Keratinocyte (primary cell): Measurements from ENCODE around the gene DPY19L1. TPM values are rescaled to one million over a fixed set of nuclear protein-coding genes. Genes with fewer than 3 reads are reported as not detected.

Experiments used
- DNase-seq: peaks from one replicate; pipeline ENCODE4 v3.0.0-alpha.2; 2011; ENCODE audit warnings: low read depth, missing footprints, low spot score
- FAIRE-seq: peaks from 2 replicates; lab custom pipeline; 2011; peaks lifted over from hg19 to GRCh38; lab: Jason Lieb, UNC
- H2AFZ ChIP-seq: 2 replicates; pipeline ENCODE4 v1.6.0; 2012; ENCODE audit warnings: low read length, control low read depth, inconsistent platforms; ENCODE audit not compliant: control insufficient read depth
- H3K27ac ChIP-seq: 2 replicates; pipeline ENCODE4 v1.5.1; 2011; ENCODE audit warnings: low read length; ENCODE audit not compliant: control insufficient read depth, insufficient read depth
- H3K27me3 ChIP-seq: 3 replicates; pipeline ENCODE4 v1.6.0; 2011; ENCODE audit warnings: low read length; ENCODE audit not compliant: control insufficient read depth, insufficient read depth; ENCODE audit errors: extremely low read depth
- H3K36me3 ChIP-seq, 2 experiments: 2 replicates in 1 of 2; 3 replicates in 1 of 2; pipeline ENCODE4 v1.5.1; 2011; ENCODE audit warnings: low read length in 2 of 2, mild to moderate bottlenecking in 1 of 2; ENCODE audit not compliant: control insufficient read depth in 2 of 2, insufficient read depth in 2 of 2; ENCODE audit errors: extremely low read depth in 1 of 2
- H3K4me1 ChIP-seq: 3 replicates; pipeline ENCODE4 v1.5.1; 2011; ENCODE audit warnings: low read length; ENCODE audit not compliant: control insufficient read depth, insufficient read depth; ENCODE audit errors: extremely low read depth
- H3K4me2 ChIP-seq: 3 replicates; pipeline ENCODE4 v1.6.0; 2011; ENCODE audit warnings: low read depth, low read length; ENCODE audit not compliant: control insufficient read depth, insufficient read depth; ENCODE audit errors: extremely low read depth
- H3K4me3 ChIP-seq, 3 experiments: fragments of 200-600 bp in 1 of 3; sonication (generic) in 1 of 3; 2 replicates in 2 of 3; 3 replicates in 1 of 3; pipeline ENCODE4 v1.5.1; 2011 to 2016; ENCODE audit warnings: low read length in 3 of 3, mild to moderate bottlenecking in 3 of 3, control low read depth in 2 of 3, inconsistent platforms in 1 of 3, low read depth in 1 of 3, mixed read lengths in 1 of 3, mixed run types in 1 of 3, moderate library complexity in 1 of 3; ENCODE audit not compliant: control insufficient read depth in 2 of 3, insufficient read depth in 2 of 3; ENCODE audit errors: extremely low read depth in 1 of 3
- H3K79me2 ChIP-seq: 2 replicates; pipeline ENCODE4 v1.6.0; 2012; ENCODE audit warnings: low read length; ENCODE audit not compliant: control insufficient read depth, insufficient read depth
- H3K9ac ChIP-seq: 3 replicates; pipeline ENCODE4 v1.6.0; 2011; ENCODE audit warnings: low read length; ENCODE audit not compliant: control insufficient read depth, insufficient read depth; ENCODE audit errors: extremely low read depth
- H3K9me1 ChIP-seq: 3 replicates; pipeline ENCODE4 v1.6.0; 2011; ENCODE audit warnings: low read length; ENCODE audit not compliant: control insufficient read depth, insufficient read depth; ENCODE audit errors: extremely low read depth
- H3K9me3 ChIP-seq: 2 replicates; pipeline ENCODE4 v1.5.1; 2012; ENCODE audit warnings: low read depth, low read length; ENCODE audit not compliant: control insufficient read depth
- H4K20me1 ChIP-seq: 3 replicates; pipeline ENCODE4 v1.6.0; 2011; ENCODE audit warnings: low read length; ENCODE audit not compliant: control insufficient read depth, insufficient read depth; ENCODE audit errors: extremely low read depth
- CTCF ChIP-seq, 3 experiments: IDR thresholded peaks in 1 of 3; conservative IDR thresholded peaks in 1 of 3; optimal IDR thresholded peaks in 1 of 3; 2 replicates in 2 of 3; 3 replicates in 1 of 3; pipeline versions ENCODE3 to v1.5.1; 2011; ENCODE audit warnings: low read length in 3 of 3, mild to moderate bottlenecking in 3 of 3, moderate library complexity in 2 of 3, control low read depth in 1 of 3, inconsistent platforms in 1 of 3; ENCODE audit not compliant: insufficient read depth in 2 of 3; ENCODE audit errors: extremely low read depth in 1 of 3
- EZH2 ChIP-seq: IDR thresholded peaks from one replicate; pipeline ENCODE4 v1.6.1; 2012; ENCODE audit warnings: inconsistent platforms, mild to moderate bottlenecking, low read length, moderate library complexity
- dilution Hi-C: fragments of 300-500 bp; cut with MboI; formaldehyde crosslinking; loops from one replicate; pipeline ENCODE4 v1.7.0; 2020; ENCODE audit warnings: low sequenced_read_pairs; ENCODE audit not compliant: extremely low pct_ligation_motif_present
- polyA plus RNA-seq, 5 experiments: library from polyadenylated mRNA; depleted of rRNA in 3 of 5; stranded (reverse) in 3 of 5; stranded (forward) in 1 of 5; unstranded in 1 of 5; fragments of >200 nt; gene quantifications; 1 replicate in 1 of 5; 2 replicates in 3 of 5; 3 replicates in 1 of 5; pipeline versions ENCODE4 v1.2.1 to v1.2.3, GENCODE V29; 2011 to 2012; ENCODE audit warnings: missing spikeins in 2 of 5, low read depth in 1 of 5, low replicate concordance in 1 of 5

DPY19L1 gene
- polyA plus RNA-seq, 1 donor (not counting 4 experiments of a cell fraction or from before 2014, with no cell fraction given): 29.2 TPM

GRCh38 chr7:35011085-35011484 lies 26.2 kb downstream of the DPY19L1 start:
- dilution Hi-C loops: no loop called here
- no peak for DNase-seq
- no peaks in the 10 kb centered on the region for H3K9me3 ChIP-seq
- no peaks in the 10 kb centered on the region for H3K27me3 ChIP-seq
- no peak overlapping the region for H2AFZ ChIP-seq
- no peak overlapping the region for H3K9ac ChIP-seq
- H3K9me1 ChIP-seq: no peaks in the 10 kb centered on the region
- H3K4me3 ChIP-seq: no peak overlapping the region
- no peak for FAIRE-seq
- H3K4me2 ChIP-seq: no peak overlapping the region
- no peak overlapping the region for H3K27ac ChIP-seq
- H3K36me3 ChIP-seq: peaks cover 2 to 6% of the 10 kb centered on the region in 2 experiments
- no peak for TF ChIP-seq CTCF (optimal IDR thresholded peaks at IDR 0.05 in 1 of 3, IDR thresholded peaks at IDR 0.05 in 1 of 3, conservative IDR thresholded peaks at IDR 0.05 in 1 of 3; ENCODE audit: extremely low read depth in 1 of 3, insufficient read depth in 2 of 3, low read length in 3 of 3)
- TF ChIP-seq EZH2: no peak
- no peaks in the 10 kb centered on the region for H4K20me1 ChIP-seq
- no peaks in the 10 kb centered on the region for H3K79me2 ChIP-seq
- H3K4me1 ChIP-seq: peaks cover 2% of the 10 kb centered on the region

- H2AFZ ChIP-seq: no peak overlapping the region
- H3K27ac ChIP-seq: no peak overlapping the region
- TF ChIP-seq CTCF (optimal IDR thresholded peaks at IDR 0.05 in 1 of 3, IDR thresholded peaks at IDR 0.05 in 1 of 3, conservative IDR thresholded peaks at IDR 0.05 in 1 of 3; ENCODE audit: extremely low read depth in 1 of 3, insufficient read depth in 2 of 3, low read length in 3 of 3): no peak
- TF ChIP-seq EZH2: no peak
- FAIRE-seq (no peak), DNase-seq (no peak)
- no peak overlapping the region for H3K4me3 ChIP-seq
- no peaks in the 10 kb centered on the region for H3K9me1 ChIP-seq
- no peaks in the 10 kb centered on the region for H4K20me1 ChIP-seq
- H3K79me2 ChIP-seq: no peaks in the 10 kb centered on the region
- peaks cover 20% of the 10 kb centered on the region for H3K4me1 ChIP-seq
- no peaks in the 10 kb centered on the region for H3K27me3 ChIP-seq
- dilution Hi-C loops: no loop called here
- no peaks in the 10 kb centered on the region for H3K9me3 ChIP-seq
- peaks cover 2 to 6% of the 10 kb centered on the region in 2 experiments for H3K36me3 ChIP-seq
- H3K4me2 ChIP-seq: no peak overlapping the region
- H3K9ac ChIP-seq: no peak overlapping the region
Measured at GRCh38 chr7:35007768-35008167, 29.5 kb downstream of the DPY19L1 start.
